Kasumi-1 (cell line): ENCODE measurements around the gene DOCK7.
"Not testable (repeated sequence)": the region's sequence is repeated elsewhere in the genome, so short reads cannot be mapped to it uniquely, and the experiment has no call there.

ENCODE experiments used
- DNase-seq, 2 experiments: peaks; one replicate each; lab custom pipeline; 2025; lab: John Stamatoyannopoulos, UW

Gene DOCK7

DNA sequence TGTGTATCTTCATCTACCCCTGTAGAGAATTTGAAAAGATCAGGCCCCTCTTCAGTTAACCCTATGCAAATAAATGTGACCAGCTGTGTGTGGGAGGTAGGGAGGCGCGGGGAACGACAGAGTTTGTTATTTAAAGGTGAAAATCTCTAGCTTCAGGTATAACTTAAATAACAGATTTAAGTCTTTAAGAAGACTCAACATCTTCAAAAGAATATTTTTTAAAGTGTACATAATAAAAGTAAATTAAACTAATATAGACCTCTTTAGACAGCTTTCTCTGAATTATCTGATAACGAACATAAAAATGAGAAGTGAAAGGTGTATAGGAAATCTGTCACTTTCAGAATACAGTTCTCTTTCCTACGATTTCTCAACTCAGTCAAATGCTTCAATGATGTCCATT lies 74.9 kb downstream of the DOCK7 start:
- no peak for DNase-seq

DNA sequence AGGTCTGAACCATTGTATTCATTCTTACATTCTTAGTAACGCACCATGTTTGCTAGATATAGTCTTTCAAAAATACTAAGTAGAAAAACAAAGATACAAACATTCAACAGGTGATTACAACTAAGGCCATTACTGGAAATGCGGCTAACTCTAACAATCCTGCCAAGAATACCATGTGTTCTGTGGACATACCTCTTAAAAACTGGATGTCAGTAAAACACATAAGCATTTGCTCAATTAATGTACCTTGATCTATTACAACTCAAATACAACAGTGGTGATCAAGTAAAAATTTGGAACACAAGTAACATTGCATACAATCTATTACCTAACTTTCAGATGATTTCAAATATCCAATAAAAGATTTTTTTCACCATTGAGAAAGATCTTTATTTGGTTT lies 75.4 kb downstream of the DOCK7 start:
- no peak for DNase-seq

DNA sequence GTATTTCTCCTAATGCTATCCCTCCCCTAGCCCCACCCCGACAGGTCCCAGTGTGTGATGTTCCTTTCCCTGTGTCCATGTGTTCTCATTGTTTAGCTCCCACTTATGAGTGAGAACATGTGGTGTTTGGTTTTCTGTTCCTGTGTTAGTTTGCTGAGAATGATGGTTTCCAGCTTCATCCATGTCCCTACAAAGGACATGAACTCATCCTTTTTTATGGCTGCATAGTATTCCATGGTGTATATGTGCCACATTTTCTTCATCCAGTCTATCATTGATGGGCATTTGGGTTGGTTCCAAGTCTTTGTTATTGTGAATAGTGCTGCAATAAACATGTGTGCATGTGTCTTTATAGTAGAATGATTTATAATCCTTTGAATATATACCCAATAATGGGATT lies 77.6 kb downstream of the DOCK7 start:
- DNase-seq: not testable (repeated sequence)

- no peak for DNase-seq
Observed at GRCh38 chr1:62608905-62609304, 79.3 kb downstream of the DOCK7 start.

DNA sequence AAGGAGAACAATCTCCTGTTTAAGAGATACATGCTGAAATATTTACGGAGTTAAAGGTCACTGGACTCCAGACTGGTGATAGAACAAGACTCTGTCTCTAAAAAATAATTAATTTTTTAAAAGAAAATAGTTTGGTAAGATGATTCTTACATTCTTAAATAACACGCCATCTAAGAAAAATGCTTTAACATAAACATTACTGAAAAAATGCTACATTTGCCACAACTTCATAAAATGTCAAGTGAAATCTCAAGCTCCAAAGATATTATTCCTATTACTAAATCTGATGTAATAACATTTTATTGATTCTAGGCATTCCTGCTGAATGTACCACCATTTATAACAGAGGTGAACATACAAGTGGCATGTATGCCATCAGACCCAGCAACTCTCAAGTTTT lies 86.7 kb downstream of the DOCK7 start:
- DNase-seq: no peak

DNA sequence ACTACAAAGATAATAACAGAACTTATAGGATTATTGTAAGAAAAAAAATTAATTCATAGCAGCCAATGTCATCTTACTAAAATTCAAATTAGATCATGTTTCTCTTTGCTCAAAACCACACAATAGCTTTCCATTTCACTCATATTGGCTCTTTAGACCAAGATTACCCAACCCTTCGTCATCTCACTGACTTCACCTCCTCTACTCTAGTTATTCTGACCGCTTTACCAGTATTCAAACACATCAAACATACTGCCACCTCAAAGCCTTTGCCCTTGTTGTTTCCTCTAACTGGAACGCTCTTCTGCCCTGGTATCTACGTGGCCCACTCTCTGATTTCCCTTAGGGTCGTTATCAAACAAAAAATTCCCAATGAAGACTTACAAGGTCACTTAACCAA lies 89.1 kb downstream of the DOCK7 start:
- no peak for DNase-seq

GRCh38 chr1:62597281-62597680 lies 90.9 kb downstream of the DOCK7 start, which contains the start of gene ANGPTL3:
TSS of gene ANGPTL3 (plus strand) at chr1:62597520. CDS start at chr1:62597567, 47 bp downstream.
- no peak for DNase-seq

GRCh38 chr1:62595647-62596046 lies 92.5 kb downstream of the DOCK7 start:
- DNase-seq: no peak

GRCh38 chr1:62593825-62594394 lies 94.3 kb downstream of the DOCK7 start:
- no peak for DNase-seq

DNA sequence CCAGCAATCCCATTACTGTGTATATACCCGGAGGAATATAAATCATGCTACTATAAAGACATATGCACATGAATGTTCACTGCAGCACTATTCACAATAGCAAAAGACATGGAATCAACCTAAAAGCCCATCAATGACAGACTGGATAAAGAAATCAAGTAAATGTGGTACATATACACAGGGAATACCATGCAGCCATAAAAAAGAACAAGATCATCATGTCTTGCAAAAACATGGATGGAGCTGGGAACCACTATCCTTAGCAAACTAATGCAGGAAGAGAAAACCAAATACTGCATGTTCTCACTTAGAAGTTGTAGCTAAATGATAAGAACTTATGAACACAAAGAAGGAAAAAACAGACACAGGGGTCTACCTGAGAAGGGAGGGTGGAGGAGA lies 97.2 kb downstream of the DOCK7 start:
- no peak for DNase-seq

- no peak for DNase-seq
Observed at GRCh38 chr1:62590255-62590969, 97.8 kb downstream of the DOCK7 start.

GRCh38 chr1:62589321-62589720 lies 98.9 kb downstream of the DOCK7 start:
- no peak for DNase-seq

DNA sequence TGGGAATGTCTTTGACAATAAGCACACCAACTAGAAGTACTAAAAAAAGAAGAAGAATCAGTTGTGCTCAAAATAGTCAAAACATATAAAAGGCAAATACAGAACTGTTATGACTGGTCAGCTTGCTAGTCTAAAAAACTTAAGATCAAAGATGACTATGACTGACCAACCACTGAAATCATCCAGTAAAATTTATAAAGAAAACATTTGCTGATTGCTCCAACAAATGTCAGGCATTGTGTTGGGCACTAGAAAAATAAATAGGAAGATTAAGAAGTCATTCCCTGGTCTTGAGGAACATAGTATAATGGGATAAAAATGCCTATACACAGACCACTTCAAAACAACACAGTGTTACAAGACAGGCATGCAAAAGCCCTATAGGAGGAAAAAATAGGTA lies 100.2 kb downstream of the DOCK7 start:
- no peak for DNase-seq

DNA sequence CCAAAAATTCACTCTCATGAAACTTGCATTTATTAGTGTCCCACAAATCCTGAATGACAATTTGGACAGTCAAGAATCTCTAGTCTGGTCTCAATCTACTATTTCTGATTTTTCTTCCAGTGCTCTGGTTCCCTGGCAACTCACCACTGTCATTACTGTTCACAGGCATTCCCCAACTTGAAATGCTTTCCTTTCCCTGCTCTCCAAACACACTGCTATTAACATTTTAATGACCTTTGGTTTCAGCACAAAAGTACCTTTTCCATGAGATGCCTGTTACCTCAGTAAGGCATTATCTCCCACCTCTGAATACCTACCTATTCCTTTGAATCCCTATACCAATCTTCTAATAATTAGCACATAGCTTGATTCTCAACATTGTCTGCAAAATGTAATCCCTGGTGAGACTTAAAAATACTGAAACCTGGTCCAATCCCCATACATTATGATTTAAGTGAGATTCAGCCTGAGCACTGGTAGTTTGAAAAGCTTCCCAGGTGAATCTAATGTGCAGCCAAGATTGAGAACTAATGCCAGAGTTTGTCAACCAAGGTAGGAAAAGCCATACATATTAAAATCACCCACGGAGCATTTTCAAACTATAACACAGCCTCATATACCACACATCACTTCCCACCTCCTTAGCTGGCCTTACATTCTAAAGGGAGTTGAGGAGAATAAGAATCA lies 102.6 kb downstream of the DOCK7 start:
- DNase-seq: no peak

DNA sequence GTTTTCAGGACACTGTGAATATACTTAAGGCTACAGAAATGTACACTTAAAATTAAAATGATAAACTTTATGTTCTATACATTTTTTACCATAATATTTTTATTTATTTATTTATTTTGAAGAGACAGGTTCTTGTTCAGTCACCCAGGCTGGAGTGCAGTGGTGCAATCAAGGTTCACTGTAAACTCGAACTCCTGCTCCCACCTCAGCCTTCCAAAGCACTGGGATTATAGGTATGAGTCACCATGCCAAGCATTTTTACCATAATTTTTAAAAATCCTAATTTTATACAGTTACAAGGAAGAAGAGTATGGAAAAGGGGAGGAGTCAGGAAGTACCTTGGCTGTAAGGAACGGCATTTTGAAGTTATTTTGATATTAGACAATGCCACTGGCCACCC lies 114.5 kb downstream of the DOCK7 start:
- DNase-seq: no peak

DNA sequence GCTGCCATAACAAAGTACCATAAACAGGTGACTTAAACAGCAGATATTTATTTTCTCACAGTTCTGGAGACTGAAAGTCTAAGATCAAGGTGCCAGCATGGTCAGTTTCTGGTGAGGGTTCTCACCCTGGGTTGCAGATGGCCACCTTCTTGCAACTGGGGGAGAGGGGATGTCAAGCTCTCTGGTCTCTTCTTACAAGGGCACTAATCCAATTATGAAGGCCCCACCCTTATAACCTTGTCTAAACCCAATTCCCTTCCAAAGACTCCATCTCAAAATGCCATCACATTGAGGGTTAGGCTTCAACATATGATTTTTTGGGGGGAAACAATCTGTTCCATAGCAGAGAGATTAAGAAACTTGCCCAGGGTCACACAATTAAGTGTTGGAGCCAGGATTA lies 115.7 kb downstream of the DOCK7 start:
- no peak for DNase-seq

- not testable (repeated sequence) for DNase-seq
Observed at GRCh38 chr1:62571517-62571916, 116.7 kb downstream of the DOCK7 start.

GRCh38 chr1:62567926-62568325 lies 120.3 kb downstream of the DOCK7 start:
- peak in 1 of 2 experiments; percentile 29 for DNase-seq

- DNase-seq: not testable (repeated sequence)
Observed at GRCh38 chr1:62567182-62567581, 121.0 kb downstream of the DOCK7 start.

GRCh38 chr1:62561306-62561705 lies 126.9 kb downstream of the DOCK7 start:
- DNase-seq: no peak

- DNase-seq: no peak
Observed at GRCh38 chr1:62544570-62544969, 143.6 kb downstream of the DOCK7 start.

- DNase-seq: no peak
Observed at GRCh38 chr1:62541048-62541447, 147.1 kb downstream of the DOCK7 start.

GRCh38 chr1:62539028-62539447 lies 149.1 kb downstream of the DOCK7 start:
- DNase-seq: no peak
